ENCODE data around the gene TSPAN7.

TSPAN7 gene

GRCh38 chrX:38538134-38538533 is 23.2 kb upstream of the TSPAN7 start:
- TF ChIP-seq POLR2AphosphoS5 (IDR thresholded peaks at IDR 0.05; ENCODE audit: low read depth) (no peak), REST (IDR thresholded peaks at IDR 0.05; ENCODE audit: insufficient replicate concordance, low read depth) (no peak)
- Histone ChIP-seq H3K27me3 (ENCODE audit: insufficient read depth, poor library complexity, severe bottlenecking) (no peaks in the 10 kb centered on the region), H3K4me3 (replicated peaks; ENCODE audit: insufficient read depth, low read length) (no peak overlapping the region), H3K27ac (replicated peaks) (no peak overlapping the region)
- no peak for DNase-seq (ENCODE audit: low read depth in 1 of 2, low spot score in 1 of 2)

DNA sequence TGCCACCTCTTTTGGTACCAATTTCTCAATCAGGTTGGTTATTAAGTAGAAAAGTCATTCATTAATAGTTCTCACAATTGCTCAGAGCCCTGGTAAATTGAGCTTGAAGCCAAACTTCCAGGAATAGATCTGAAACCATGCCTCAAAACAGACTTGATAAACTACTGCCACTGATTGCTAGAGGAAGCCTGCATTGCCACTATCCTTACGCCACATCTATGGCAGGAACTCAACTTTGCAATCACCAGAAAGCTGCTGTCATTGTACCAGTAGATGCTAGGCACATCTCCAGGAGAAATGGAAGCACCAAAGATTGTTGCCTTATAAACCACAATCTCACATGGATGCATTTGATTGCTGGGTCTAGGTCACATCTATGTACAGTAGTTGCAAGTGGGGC is 21.6 kb upstream of the TSPAN7 start:
- H3K27ac ChIP-seq (replicated peaks), result no peak overlapping the region
- TF ChIP-seq SPI1 (IDR thresholded peaks at IDR 0.05; ENCODE audit: borderline replicate concordance, low read depth) (no peak), GABPA (IDR thresholded peaks at IDR 0.05; ENCODE audit: low read depth) (no peak), REST (IDR thresholded peaks at IDR 0.05; ENCODE audit: insufficient replicate concordance, low read depth) (no peak), CTCF (IDR thresholded peaks at IDR 0.05; ENCODE audit: insufficient read depth, low read length) (no peak), POLR2AphosphoS5 (IDR thresholded peaks at IDR 0.05; ENCODE audit: low read depth) (no peak)
- DNase-seq (ENCODE audit: low read depth in 1 of 2, low spot score in 1 of 2), result no peak
- H3K4me3 ChIP-seq (replicated peaks; ENCODE audit: insufficient read depth, low read length), result no peak overlapping the region
- no peaks in the 10 kb centered on the region for H3K27me3 ChIP-seq (ENCODE audit: insufficient read depth, poor library complexity, severe bottlenecking)

DNA sequence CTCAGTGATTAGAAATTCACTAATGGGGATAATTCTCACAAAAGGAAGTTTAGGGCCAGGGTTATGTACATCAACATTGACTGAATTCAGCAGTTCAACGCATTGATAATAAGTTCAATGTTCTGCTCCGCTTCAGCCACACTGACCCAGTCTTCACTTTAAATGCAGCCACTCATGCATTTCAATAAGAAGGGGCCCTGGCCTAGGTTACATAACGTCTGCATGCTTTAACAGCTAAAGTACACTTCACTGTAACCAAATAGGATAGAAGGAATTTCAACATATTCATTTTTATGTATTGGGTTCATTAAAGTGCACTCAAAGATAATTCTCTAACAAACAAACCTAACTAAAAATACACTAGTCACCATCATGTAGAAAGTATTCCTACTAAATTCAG is 12.8 kb upstream of the TSPAN7 start:
- H3K27ac ChIP-seq (replicated peaks), result no peak overlapping the region
- DNase-seq (ENCODE audit: low read depth in 1 of 2, low spot score in 1 of 2), result no peak
- H3K4me3 ChIP-seq (replicated peaks; ENCODE audit: insufficient read depth, low read length), result no peak overlapping the region
- H3K27me3 ChIP-seq (ENCODE audit: insufficient read depth, poor library complexity, severe bottlenecking), result no peaks in the 10 kb centered on the region
- TF ChIP-seq SPI1 (IDR thresholded peaks at IDR 0.05; ENCODE audit: borderline replicate concordance, low read depth) (no peak), REST (IDR thresholded peaks at IDR 0.05; ENCODE audit: insufficient replicate concordance, low read depth) (no peak), POLR2AphosphoS5 (IDR thresholded peaks at IDR 0.05; ENCODE audit: low read depth) (no peak), CTCF (IDR thresholded peaks at IDR 0.05; ENCODE audit: insufficient read depth, low read length) (no peak), GABPA (IDR thresholded peaks at IDR 0.05; ENCODE audit: low read depth) (no peak)

- no peak for DNase-seq (ENCODE audit: low read depth in 1 of 2, low spot score in 1 of 2)
- Histone ChIP-seq H3K27me3 (ENCODE audit: insufficient read depth, poor library complexity, severe bottlenecking) (no peaks in the 10 kb centered on the region), H3K4me3 (replicated peaks; ENCODE audit: insufficient read depth, low read length) (no peak overlapping the region), H3K27ac (replicated peaks) (no peak overlapping the region)
- no peak for TF ChIP-seq SPI1 (IDR thresholded peaks at IDR 0.05; ENCODE audit: borderline replicate concordance, low read depth)
- no peak for TF ChIP-seq POLR2AphosphoS5 (IDR thresholded peaks at IDR 0.05; ENCODE audit: low read depth)
- TF ChIP-seq CTCF (IDR thresholded peaks at IDR 0.05; ENCODE audit: insufficient read depth, low read length), result no peak
- TF ChIP-seq REST (IDR thresholded peaks at IDR 0.05; ENCODE audit: insufficient replicate concordance, low read depth), result no peak
Measured at GRCh38 chrX:38552721-38553120, 8.6 kb upstream of the TSPAN7 start.
